Gastrocnemius medialis (tissue), 4 donors: ENCODE data around the gene COLEC12.

Experiments used
- CTCF ChIP-seq, 5 experiments: fragments of 450-650 bp in 3 of 5; fragments of 200-600 bp in 2 of 5; sonication (generic) in 2 of 5; IDR thresholded peaks in 4 of 5; conservative IDR thresholded peaks in 1 of 5; 1 replicate in 4 of 5; 2 replicates in 1 of 5; pipeline ENCODE4 v1.5.1; 2016 to 2019; ENCODE audit warnings: antibody characterized with exemption in 5 of 5, mild to moderate bottlenecking in 3 of 5, moderate library complexity in 3 of 5
- POLR2A ChIP-seq, 2 donors: fragments of 450-650 bp; IDR thresholded peaks; one replicate each; pipeline ENCODE4 v1.6.1; 2017; ENCODE audit warnings: antibody characterized with exemption in 2 of 2, mild to moderate bottlenecking in 2 of 2, moderate library complexity in 2 of 2

GRCh38 chr18:425106-425745 lies 75.3 kb downstream of the COLEC12 start:
- TF ChIP-seq CTCF (IDR thresholded peaks at IDR 0.05 in 4 of 5, conservative IDR thresholded peaks at IDR 0.05 in 1 of 5) (no peak), POLR2A (IDR thresholded peaks at IDR 0.05) (no peak)
